ENCODE data around the gene GRIK4.

GRCh38 chr11:120528749-120529148 lies 17.2 kb downstream of the GRIK4 start:
- TF ChIP-seq CTCF (IDR thresholded peaks at IDR 0.05) (no peak), POLR2A (IDR thresholded peaks at IDR 0.05) (no peak)
